ENCODE results near the gene RHEB. TPM values are rescaled to one million over a fixed set of nuclear protein-coding genes. Genes with fewer than 3 reads are reported as not detected.

The RHEB gene
- total and polyA plus RNA-seq, 8 donors, result 18.5 to 141 (median 84.2) TPM

DNA sequence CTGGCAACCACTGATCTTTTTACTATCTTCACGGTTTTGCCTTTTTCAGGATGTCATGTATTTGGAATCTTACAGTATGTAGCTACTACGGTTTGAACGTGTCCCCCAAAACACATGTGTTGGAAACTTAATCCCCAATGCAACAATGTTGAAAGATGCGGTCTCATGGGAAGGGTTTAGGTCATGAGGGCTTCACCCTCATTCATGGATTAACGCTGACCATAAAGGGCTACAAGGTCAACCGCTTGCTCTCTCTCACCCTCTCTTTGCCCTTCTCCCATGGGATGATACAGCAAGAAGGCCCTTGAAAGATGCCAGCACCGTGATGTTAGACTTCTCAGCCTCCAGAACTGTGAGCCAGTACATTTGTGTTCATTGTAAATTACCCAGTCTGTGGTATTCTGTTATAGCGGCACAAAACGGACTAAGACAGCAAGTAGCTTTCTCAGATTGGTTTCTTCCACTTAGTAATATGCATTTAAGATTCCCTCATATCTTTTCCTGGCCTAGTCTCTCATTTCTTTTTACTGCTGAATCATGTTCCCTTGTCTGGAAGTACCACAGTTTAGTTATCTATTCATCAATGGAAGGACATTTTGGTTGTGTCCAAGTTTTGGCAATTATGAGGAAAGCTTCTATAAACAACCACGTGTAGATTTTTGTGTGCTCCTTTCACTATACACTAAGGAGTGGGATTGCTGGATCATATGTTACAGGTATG, 76.8 kb downstream of the RHEB start:
- no peaks in the 10 kb centered on the region for H3K36me3 ChIP-seq
- 79 to 83% (median 81%) methylated on average over 10 of the region's 10 CpGs for WGBS, 5 donors
- H3K27ac ChIP-seq, result peak overlapping the region in 1 of 5 donors; percentile 79
- TF ChIP-seq EP300 (IDR thresholded peaks at IDR 0.05) (no peak), POLR2A (IDR thresholded peaks at IDR 0.05) (no peak), POLR2AphosphoS5 (IDR thresholded peaks at IDR 0.05) (no peak)
- TF ChIP-seq, protein P1, sequence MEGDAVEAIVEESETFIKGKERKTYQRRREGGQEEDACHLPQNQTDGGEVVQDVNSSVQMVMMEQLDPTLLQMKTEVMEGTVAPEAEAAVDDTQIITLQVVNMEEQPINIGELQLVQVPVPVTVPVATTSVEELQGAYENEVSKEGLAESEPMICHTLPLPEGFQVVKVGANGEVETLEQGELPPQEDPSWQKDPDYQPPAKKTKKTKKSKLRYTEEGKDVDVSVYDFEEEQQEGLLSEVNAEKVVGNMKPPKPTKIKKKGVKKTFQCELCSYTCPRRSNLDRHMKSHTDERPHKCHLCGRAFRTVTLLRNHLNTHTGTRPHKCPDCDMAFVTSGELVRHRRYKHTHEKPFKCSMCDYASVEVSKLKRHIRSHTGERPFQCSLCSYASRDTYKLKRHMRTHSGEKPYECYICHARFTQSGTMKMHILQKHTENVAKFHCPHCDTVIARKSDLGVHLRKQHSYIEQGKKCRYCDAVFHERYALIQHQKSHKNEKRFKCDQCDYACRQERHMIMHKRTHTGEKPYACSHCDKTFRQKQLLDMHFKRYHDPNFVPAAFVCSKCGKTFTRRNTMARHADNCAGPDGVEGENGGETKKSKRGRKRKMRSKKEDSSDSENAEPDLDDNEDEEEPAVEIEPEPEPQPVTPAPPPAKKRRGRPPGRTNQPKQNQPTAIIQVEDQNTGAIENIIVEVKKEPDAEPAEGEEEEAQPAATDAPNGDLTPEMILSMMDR (IDR thresholded peaks at IDR 0.05), result no peak
- H3K27me3 ChIP-seq, result peaks cover 0 to 30% (median 17%) of the 10 kb centered on the region in 3 donors
- peaks cover 12 to 37% (median 27%) of the 10 kb centered on the region in 4 donors for H3K4me1 ChIP-seq
- intact Hi-C loops (cut with DNase I; ENCODE audit: low total_unique reads), result no loop called here
- H3K4me3 ChIP-seq, result no peak overlapping the region
- DNase-seq, result no peak
- H3K9me3 ChIP-seq, result no peaks in the 10 kb centered on the region

DNA sequence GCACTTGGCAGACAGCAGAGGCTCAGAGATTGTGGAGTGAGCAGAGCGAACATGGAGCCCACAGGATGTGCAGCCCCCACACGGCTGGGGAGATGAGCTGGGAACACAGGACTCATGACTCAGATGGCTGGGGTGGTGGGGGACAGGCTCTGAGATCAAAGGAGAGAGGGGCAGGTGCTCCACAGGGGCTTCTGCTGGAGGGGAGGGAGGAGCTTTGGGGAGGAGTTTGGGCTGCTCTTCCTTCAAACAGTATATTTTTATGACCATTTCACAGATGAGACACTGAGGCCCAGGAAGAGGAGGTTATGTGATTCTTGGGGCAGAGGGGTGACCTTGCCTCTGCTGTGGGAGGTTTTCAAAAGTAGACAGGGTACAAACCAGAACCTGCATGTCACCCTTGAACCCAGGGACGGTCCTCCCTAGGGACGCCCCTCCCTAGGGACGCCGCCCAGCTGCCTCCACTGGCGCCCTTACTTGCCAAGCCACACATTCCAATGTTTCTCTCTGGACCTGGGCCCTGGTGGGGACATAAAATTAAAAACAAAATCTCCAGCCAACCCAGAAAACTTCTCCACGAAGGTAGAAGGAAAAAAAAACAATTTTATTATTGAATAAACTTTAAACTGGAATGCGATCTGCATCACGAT, 78.8 kb downstream of the RHEB start:
- Histone ChIP-seq H3K4me1 (peaks cover 12 to 44% (median 26%) of the 10 kb centered on the region in 4 donors), H3K36me3 (no peaks in the 10 kb centered on the region), H3K27me3 (peaks cover 0 to 31% (median 17%) of the 10 kb centered on the region in 3 donors), H3K4me3 (no peak overlapping the region), H3K9me3 (no peaks in the 10 kb centered on the region), H3K27ac (peak overlapping the region in 4 of 5 donors; percentile 13 to 79 (median 34))
- intact Hi-C loops (cut with DNase I; ENCODE audit: low total_unique reads), result no loop called here
- TF ChIP-seq POLR2A (IDR thresholded peaks at IDR 0.05) (no peak), EP300 (IDR thresholded peaks at IDR 0.05) (no peak), POLR2AphosphoS5 (IDR thresholded peaks at IDR 0.05) (no peak)
- TF ChIP-seq, protein P1 (IDR thresholded peaks at IDR 0.05), result no peak
- DNase-seq, result no peak
- WGBS, 5 donors, result 46 to 56% (median 51%) methylated on average over 10 of the region's 10 CpGs

DNA sequence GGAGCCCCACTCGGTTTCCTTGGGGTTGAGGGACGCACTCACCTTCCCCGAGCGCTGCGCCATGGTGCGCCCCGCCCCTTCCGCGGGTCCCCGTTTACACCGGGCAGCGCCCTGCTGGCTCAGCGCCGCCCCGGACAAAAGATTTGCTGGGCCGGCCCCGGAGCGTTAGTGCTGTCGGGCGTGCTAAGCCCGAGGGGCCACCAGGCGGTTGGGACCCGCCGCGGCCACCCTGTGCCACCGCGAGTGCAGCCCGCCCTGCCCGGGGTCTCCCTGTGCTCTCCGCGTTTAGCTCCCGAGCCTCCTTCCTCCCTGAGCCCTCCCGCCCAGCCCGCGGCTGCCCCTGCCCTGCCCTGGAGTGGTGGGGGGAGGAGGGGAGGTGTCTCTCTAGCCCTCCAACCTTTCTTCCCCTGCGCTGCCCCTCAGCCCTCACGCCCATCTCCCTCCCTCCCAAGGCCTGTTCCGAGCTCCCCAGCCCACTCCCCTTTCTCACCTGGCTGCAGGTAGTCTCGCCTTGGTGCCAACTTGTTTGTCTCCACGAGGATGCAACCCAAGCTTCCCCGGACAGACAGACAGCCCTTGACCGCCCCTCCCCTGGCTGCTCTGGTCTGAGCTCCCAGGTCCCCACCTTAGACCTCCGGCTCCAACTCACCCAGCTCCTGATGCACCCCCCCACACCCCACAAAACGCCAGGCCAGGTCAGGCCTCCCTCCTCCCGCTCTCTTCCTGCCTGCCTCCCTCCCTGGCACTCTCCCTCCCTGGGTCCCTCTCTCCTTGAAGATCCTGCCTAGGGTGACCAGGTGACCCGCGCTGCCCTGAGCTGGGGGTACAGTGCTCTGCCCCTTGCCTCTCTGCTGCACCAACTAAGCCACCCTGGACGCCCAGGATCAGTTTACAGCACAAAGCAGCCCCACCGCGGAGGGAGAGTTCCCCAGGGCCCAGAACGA, 79.6 kb downstream of the RHEB start, which contains the start of gene CRYGN:
Gene CRYGN, minus strand, starts transcription at position 287 of the 944 bp plus-strand sequence. Its CDS starts 224 bp downstream, at position 63.
- intact Hi-C loops (cut with DNase I; ENCODE audit: low total_unique reads), result no loop called here

More for the DNA sequence above, 79.6 kb downstream of the RHEB start, which contains the start of gene CRYGN:
- Histone ChIP-seq H3K4me3 (peak within 1 kb of the TSS; percentile 31 to 44 (median 34)), H3K27ac (peak within 1 kb of the TSS in 4 of 5 donors; percentile 13 to 79 (median 34)), H3K27me3 (peaks cover 0 to 31% (median 17%) of the 10 kb centered on the region in 3 donors), H3K4me1 (peaks cover 12 to 44% (median 26%) of the 10 kb centered on the region in 4 donors), H3K36me3 (no peaks in the 10 kb centered on the region), H3K9me3 (no peaks in the 10 kb centered on the region)
- peak in 1 of 2 donors; percentile 65 for DNase-seq
- TF ChIP-seq POLR2A (IDR thresholded peaks at IDR 0.05) (no peak), POLR2AphosphoS5 (IDR thresholded peaks at IDR 0.05) (no peak), EP300 (IDR thresholded peaks at IDR 0.05) (no peak)
- TF ChIP-seq, protein P1 (IDR thresholded peaks at IDR 0.05), result no peak
- WGBS, 5 donors, result 14 to 47% (median 19%) methylated on average over 18 to 50 of the region's 51 CpGs

Measured in stomach (tissue), 9 donors.